K562 (cell line): ENCODE data around the gene UROD. TPM values are rescaled to one million over a fixed set of nuclear protein-coding genes. Genes with fewer than 3 reads are reported as not detected.

ENCODE experiments used
- NCOA4 ChIP-seq: fragments of 450-650 bp; IDR thresholded peaks from 2 replicates; pipeline ENCODE4 v1.6.1; 2018; ENCODE audit warnings: mild to moderate bottlenecking; ENCODE audit not compliant: partially characterized antibody
- PBX2 ChIP-seq, 2 experiments: IDR thresholded peaks in 1 of 2; conservative IDR thresholded peaks in 1 of 2; 2 replicates each; pipeline ENCODE4 v1.6.1; 2016; ENCODE audit warnings: low read depth in 2 of 2, mild to moderate bottlenecking in 1 of 2, missing compliant biosample characterization in 1 of 2, missing genetic modification characterization in 1 of 2, moderate library complexity in 1 of 2
- POLR2AphosphoS5 ChIP-seq: IDR thresholded peaks from 2 replicates; pipeline ENCODE4 v1.6.1; 2011; ENCODE audit warnings: mild to moderate bottlenecking, low read depth, low read length, moderate library complexity; ENCODE audit not compliant: control insufficient read depth, insufficient read depth
- STAG1 ChIP-seq: sonication (generic); formaldehyde crosslinking; IDR thresholded peaks from 2 replicates; pipeline ENCODE4 v1.5.0; 2020; ENCODE audit warnings: missing genetic modification reagents, borderline replicate concordance
- STAT5A ChIP-seq: IDR thresholded peaks from 2 replicates; pipeline ENCODE4 v1.6.1; 2012; ENCODE audit warnings: low read length, inconsistent platforms, borderline replicate concordance
- TEAD2 ChIP-seq: fragments of 450-650 bp; IDR thresholded peaks from 2 replicates; pipeline ENCODE4 v1.6.1; 2016; ENCODE audit warnings: missing genetic modification characterization, control low read depth, missing compliant biosample characterization
- ZEB2 ChIP-seq: fragments of 450-650 bp; IDR thresholded peaks from 2 replicates; pipeline ENCODE4 v1.6.1; 2016
- ZFP91 ChIP-seq: sonication (generic); formaldehyde crosslinking; IDR thresholded peaks from 2 replicates; pipeline ENCODE4 v1.8.0; 2022; ENCODE audit warnings: mild to moderate bottlenecking, missing genetic modification reagents
- ZNF134 ChIP-seq: fragments of 250-450 bp; sonication (Bioruptor Pico); conservative IDR thresholded peaks from 2 replicates; pipeline ENCODE4 v1.4.0; 2020
- ZNF239 ChIP-seq: fragments of 250-450 bp; sonication (Bioruptor Pico); IDR thresholded peaks from 2 replicates; pipeline ENCODE4 v1.4.0; 2020; ENCODE audit warnings: mild to moderate bottlenecking
- ZNF324 ChIP-seq: fragments of 250-450 bp; sonication (Bioruptor Pico); IDR thresholded peaks from 2 replicates; pipeline ENCODE4 v1.4.0; 2020; ENCODE audit warnings: mild to moderate bottlenecking
- polyA plus RNA-seq, 8 experiments: library from polyadenylated mRNA; depleted of rRNA in 4 of 8; stranded (reverse) in 5 of 8; unstranded in 3 of 8; fragments of >200 nt; fragmentation: Nextera tagmentation in 2 of 8; fragmentation: Illumina TruSeq in 1 of 8; extraction: Ambion mirVana in 2 of 8; extraction: Trizol in 1 of 8; gene quantifications; 2 replicates each; pipeline versions ENCODE4 v1.2.1 to v1.2.3, GENCODE V29; 2011 to 2014; ENCODE audit warnings: inconsistent platforms in 1 of 8, missing spikeins in 1 of 8
- total RNA-seq, 7 experiments: library from RNA; depleted of rRNA in 6 of 7; stranded (reverse); fragments of >200 nt in 6 of 7; fragmentation: Illumina TruSeq in 2 of 7; extraction: Trizol in 2 of 7; gene quantifications; 2 replicates each; pipeline versions ENCODE4 v1.2.1 to v1.2.3, GENCODE V29; 2011 to 2021; ENCODE audit warnings: low replicate concordance in 1 of 7
- TF ChIP-seq, protein P1 (sequence below): fragments of 200-800 bp; sonication (Bioruptor generic); IDR thresholded peaks from 2 replicates; pipeline ENCODE4 v1.6.1; 2017; ENCODE audit warnings: missing genetic modification characterization, missing compliant biosample characterization
- TF ChIP-seq, protein P2 (sequence below): fragments of 450-650 bp; IDR thresholded peaks from 2 replicates; pipeline ENCODE4 v1.7.1; 2018; ENCODE audit warnings: mild to moderate bottlenecking, low read depth; ENCODE audit not compliant: partially characterized antibody
- TF ChIP-seq, protein P3 (sequence below): fragments of 450-650 bp; formaldehyde crosslinking; IDR thresholded peaks from 2 replicates; pipeline ENCODE4 v1.4.0; 2020; ENCODE audit warnings: mild to moderate bottlenecking
- TF ChIP-seq, protein P4 (sequence below): IDR thresholded peaks from 2 replicates; pipeline ENCODE4 v1.6.1; 2016; ENCODE audit warnings: missing genetic modification characterization, missing compliant biosample characterization

UROD gene
- total and polyA plus RNA-seq, 9 of the 15 experiments (the other 6 are each of a cell fraction or from before 2014, with no cell fraction given) = 533 to 2,933 (median 1,100) TPM

DNA sequence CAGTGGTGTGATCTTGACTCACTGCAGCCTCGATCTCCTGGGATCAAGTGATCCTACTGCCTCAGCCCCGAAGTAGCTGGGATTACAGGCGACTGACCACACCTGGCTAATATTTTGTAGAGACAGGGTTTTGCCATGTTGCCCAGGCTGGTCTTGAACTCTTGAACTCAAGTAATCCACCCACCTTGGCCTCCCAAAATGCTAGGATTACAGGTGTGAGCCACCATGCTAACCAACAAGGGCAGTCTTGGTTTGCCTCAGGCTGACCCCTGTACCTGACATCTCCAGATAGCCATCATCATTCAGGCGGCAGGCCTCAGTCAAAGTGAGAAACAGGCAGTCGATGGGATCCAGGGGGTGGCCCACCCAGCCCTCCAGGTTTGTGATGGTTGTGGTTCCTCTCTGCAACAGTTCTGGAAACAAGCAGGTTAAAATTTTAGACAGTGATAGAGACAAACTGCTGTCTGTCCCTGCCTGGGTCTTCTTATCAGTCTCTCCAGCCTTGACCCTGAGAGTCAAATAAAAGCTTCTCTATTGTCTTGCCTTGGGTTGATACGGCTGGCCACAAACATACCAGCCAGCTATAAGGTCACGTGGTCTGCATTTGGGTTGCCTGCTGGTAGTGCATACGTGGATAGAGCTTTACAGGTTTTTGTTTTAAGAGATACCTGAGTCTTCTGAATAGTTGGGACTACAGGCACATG is 26.8 kb downstream of the UROD start (continued):
- TF ChIP-seq, protein P1, sequence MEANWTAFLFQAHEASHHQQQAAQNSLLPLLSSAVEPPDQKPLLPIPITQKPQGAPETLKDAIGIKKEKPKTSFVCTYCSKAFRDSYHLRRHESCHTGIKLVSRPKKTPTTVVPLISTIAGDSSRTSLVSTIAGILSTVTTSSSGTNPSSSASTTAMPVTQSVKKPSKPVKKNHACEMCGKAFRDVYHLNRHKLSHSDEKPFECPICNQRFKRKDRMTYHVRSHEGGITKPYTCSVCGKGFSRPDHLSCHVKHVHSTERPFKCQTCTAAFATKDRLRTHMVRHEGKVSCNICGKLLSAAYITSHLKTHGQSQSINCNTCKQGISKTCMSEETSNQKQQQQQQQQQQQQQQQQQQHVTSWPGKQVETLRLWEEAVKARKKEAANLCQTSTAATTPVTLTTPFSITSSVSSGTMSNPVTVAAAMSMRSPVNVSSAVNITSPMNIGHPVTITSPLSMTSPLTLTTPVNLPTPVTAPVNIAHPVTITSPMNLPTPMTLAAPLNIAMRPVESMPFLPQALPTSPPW = peak; percentile 40; the same call in 1 of the 2 replicates
- TF ChIP-seq STAT5A = peak; percentile 89
- peak; percentile 93 for TF ChIP-seq POLR2AphosphoS5
- no peak for TF ChIP-seq NCOA4
- TF ChIP-seq PBX2 (CRISPR knock-in tag; IDR thresholded peaks at IDR 0.05; ENCODE audit: low read depth) = no peak
- TF ChIP-seq PBX2 (tag; conservative IDR thresholded peaks at IDR 0.05; ENCODE audit: low read depth) = peak; percentile 90
- TF ChIP-seq STAG1 (CRISPR knock-in tag) = no peak
- TF ChIP-seq ZFP91 = no peak
- peak; percentile 71; the same call in 1 of the 2 replicates for TF ChIP-seq TEAD2 (tag)
- peak; percentile 60; the same call in 1 of the 2 replicates for TF ChIP-seq ZNF134 (CRISPR knock-in tag)
- TF ChIP-seq, protein P2, sequence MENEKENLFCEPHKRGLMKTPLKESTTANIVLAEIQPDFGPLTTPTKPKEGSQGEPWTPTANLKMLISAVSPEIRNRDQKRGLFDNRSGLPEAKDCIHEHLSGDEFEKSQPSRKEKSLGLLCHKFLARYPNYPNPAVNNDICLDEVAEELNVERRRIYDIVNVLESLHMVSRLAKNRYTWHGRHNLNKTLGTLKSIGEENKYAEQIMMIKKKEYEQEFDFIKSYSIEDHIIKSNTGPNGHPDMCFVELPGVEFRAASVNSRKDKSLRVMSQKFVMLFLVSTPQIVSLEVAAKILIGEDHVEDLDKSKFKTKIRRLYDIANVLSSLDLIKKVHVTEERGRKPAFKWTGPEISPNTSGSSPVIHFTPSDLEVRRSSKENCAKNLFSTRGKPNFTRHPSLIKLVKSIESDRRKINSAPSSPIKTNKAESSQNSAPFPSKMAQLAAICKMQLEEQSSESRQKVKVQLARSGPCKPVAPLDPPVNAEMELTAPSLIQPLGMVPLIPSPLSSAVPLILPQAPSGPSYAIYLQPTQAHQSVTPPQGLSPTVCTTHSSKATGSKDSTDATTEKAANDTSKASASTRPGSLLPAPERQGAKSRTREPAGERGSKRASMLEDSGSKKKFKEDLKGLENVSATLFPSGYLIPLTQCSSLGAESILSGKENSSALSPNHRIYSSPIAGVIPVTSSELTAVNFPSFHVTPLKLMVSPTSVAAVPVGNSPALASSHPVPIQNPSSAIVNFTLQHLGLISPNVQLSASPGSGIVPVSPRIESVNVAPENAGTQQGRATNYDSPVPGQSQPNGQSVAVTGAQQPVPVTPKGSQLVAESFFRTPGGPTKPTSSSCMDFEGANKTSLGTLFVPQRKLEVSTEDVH = no peak
- TF ChIP-seq, protein P3, sequence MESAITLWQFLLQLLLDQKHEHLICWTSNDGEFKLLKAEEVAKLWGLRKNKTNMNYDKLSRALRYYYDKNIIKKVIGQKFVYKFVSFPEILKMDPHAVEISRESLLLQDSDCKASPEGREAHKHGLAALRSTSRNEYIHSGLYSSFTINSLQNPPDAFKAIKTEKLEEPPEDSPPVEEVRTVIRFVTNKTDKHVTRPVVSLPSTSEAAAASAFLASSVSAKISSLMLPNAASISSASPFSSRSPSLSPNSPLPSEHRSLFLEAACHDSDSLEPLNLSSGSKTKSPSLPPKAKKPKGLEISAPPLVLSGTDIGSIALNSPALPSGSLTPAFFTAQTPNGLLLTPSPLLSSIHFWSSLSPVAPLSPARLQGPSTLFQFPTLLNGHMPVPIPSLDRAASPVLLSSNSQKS (CRISPR knock-in tag) = no peak
- peak; percentile 77; the same call in 1 of the 2 replicates for TF ChIP-seq ZEB2
- TF ChIP-seq ZNF239 (CRISPR knock-in tag) = peak; percentile 44
- TF ChIP-seq ZNF324 (CRISPR knock-in tag) = no peak
- TF ChIP-seq, protein P4, sequence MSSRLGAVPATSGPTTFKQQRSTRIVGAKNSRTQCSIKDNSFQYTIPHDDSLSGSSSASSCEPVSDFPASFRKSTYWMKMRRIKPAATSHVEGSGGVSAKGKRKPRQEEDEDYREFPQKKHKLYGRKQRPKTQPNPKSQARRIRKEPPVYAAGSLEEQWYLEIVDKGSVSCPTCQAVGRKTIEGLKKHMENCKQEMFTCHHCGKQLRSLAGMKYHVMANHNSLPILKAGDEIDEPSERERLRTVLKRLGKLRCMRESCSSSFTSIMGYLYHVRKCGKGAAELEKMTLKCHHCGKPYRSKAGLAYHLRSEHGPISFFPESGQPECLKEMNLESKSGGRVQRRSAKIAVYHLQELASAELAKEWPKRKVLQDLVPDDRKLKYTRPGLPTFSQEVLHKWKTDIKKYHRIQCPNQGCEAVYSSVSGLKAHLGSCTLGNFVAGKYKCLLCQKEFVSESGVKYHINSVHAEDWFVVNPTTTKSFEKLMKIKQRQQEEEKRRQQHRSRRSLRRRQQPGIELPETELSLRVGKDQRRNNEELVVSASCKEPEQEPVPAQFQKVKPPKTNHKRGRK (tag) = peak; percentile 51; the same call in 1 of the 2 replicates
